Measurements from ENCODE around the gene ERVW-1.
"Not testable (repeated sequence)": the region's sequence is repeated elsewhere in the genome, so short reads cannot be mapped to it uniquely, and the experiment has no call there.

The ERVW-1 gene, protein sequence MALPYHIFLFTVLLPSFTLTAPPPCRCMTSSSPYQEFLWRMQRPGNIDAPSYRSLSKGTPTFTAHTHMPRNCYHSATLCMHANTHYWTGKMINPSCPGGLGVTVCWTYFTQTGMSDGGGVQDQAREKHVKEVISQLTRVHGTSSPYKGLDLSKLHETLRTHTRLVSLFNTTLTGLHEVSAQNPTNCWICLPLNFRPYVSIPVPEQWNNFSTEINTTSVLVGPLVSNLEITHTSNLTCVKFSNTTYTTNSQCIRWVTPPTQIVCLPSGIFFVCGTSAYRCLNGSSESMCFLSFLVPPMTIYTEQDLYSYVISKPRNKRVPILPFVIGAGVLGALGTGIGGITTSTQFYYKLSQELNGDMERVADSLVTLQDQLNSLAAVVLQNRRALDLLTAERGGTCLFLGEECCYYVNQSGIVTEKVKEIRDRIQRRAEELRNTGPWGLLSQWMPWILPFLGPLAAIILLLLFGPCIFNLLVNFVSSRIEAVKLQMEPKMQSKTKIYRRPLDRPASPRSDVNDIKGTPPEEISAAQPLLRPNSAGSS

GRCh38 chr7:92477681-92478080, at the start of gene ERVW-1:
TSS of gene ERVW-1 (minus strand) at chr7:92477946. CDS start at chr7:92470381, 7,565 bp downstream.
- DNase-seq = not testable (repeated sequence)

- no peak for DNase-seq
Observed at GRCh38 chr7:92523110-92523509, 45.4 kb upstream of the ERVW-1 start.

GRCh38 chr7:92520024-92520423, 42.3 kb upstream of the ERVW-1 start:
- no peak for DNase-seq

GRCh38 chr7:92517631-92518030, 39.9 kb upstream of the ERVW-1 start:
- no peak for DNase-seq

DNA sequence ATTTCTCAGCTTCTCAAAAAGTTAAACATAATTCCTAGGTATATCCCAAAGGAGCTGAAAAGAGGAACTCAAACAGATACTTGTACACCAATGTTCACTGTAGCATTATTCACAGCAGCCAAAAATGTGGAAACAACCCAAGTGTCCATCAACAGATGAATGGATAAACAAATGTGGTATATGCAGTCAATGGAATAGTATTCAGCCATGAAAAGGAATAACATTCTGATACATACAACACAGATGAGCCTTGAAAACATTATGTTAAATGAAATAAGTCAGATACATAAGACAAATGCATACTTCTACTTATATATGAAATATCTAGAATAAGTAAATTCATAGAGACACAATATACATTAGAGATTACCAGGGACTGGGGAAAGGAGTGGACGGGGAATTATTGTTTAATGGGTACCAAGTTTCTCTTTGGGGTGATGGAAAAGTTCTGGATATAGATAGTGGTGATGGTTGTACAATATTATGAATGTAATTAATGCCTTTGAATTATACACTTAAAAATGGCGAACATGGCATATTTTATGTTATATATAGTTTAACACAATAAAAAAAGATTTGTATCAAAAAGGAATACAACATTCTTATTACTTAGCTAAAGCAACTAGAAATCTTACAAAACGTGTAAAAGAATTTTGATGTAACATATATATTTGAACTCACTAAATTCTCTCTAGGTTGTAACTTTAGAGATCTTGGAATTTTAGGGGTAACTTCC, 35.6 kb upstream of the ERVW-1 start:
- DNase-seq = no peak

DNA sequence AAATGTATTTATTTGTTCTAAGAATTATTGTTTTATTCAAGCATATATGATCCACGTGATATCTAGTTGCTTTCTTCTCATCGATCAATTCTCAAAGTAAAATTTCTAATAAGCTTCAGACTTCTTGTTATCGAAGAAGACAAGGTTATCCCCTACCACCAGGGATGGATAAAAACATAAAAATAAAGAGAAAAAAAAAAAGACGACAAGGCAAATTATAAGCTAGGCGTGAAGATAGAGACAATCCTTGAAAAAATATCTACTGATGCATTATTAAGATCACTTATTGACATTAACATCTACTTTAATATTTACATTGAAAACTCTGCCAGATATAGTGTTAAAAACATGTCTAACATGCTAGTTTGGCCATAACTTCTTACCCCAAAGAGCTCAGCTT, 31.2 kb upstream of the ERVW-1 start:
- no peak for DNase-seq

- DNase-seq = no peak
Observed at GRCh38 chr7:92506363-92506762, 28.6 kb upstream of the ERVW-1 start.

GRCh38 chr7:92504563-92504962, 26.8 kb upstream of the ERVW-1 start:
- no peak for DNase-seq

DNA sequence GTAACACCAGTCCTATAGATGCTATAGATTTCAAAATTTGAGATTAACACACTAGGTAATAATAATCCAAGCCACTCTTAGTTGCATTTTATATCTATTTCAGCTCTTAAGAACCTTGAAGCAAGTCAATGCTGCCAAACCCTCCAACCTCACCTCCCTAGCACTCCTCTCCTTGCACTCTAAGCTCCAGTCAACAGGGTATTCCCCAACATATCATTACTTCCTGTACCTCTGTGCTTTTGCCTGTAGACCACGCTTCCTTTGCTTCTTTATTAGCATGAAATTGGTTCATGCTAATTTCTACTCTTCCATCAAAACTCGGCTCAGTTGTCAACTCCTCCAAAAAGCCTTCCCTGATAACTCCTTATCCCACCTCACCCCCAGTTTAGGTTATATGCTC, 26.0 kb upstream of the ERVW-1 start:
- no peak for DNase-seq

- no peak for DNase-seq
Observed at GRCh38 chr7:92498557-92498956, 20.8 kb upstream of the ERVW-1 start.

GRCh38 chr7:92496876-92497275, 19.1 kb upstream of the ERVW-1 start:
- DNase-seq = no peak

DNA sequence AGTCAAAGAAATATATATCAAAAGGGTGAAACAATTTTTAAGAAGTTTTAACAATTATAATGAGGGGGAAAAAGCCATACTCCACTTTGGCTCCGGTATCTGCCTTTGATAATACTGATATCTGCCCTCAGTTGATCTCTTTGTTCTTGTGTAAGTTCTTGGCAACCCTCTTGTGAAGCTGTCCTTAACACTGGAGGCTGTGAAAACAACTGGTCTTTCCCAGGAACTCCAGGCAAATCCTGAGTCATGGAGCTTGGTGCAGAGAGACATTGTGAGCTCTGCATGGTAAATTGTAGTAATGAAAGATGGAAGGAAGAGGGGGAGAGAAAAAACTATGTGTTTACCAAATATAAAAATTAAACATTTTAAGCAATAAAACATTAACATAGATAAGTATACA, 11.9 kb upstream of the ERVW-1 start:
- DNase-seq = no peak

DNA sequence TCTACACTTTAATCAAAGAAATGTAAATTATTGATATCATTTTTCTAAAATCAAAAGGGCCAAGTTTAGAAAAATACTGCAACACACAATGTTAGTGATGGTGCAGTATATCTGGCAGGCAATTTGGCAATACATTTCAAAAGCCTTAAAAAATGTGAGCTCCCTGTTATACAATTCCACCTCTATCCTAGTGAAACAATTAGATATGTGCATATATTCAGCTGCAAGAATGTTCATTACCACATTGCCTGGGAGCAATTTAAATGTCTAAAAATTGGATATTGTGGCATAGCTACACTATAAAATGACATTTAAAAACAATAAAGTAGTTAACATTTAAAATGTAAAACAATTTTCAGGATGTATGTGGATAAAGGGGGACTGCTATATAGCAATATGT, 10.1 kb upstream of the ERVW-1 start:
- no peak for DNase-seq

GRCh38 chr7:92485974-92486373, 8.2 kb upstream of the ERVW-1 start:
- DNase-seq = no peak

DNA sequence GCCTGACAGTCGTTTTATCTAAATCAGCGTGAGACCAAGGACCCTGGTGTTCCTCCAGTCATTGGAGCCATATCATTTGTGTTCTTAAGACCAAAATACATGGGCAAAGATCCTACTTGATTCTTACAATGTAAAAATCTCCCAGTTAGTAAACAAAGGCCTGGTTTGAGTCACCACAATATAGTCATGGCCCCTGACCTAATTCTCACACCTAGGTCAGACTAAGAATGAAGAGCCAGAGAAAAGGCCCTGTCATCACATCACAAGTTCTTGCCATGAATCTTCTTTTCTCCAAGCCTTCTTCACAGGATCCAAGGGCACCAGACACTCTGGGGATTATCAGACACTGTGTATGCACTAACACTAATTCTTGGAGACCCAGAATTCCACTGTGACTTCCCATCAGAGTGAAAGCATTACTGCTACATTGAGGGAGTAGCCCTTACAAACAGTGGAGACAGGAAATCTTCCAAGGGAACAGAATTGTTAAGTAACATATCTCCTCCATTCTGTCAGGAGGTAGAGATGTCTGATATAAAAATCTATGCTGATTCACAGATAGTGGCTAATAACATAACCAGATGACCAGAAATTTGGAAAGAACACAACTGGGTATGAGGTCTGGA, 7.6 kb upstream of the ERVW-1 start:
- DNase-seq = no peak

GRCh38 chr7:92484226-92484625, 6.5 kb upstream of the ERVW-1 start:
- DNase-seq = not testable (repeated sequence)

DNA sequence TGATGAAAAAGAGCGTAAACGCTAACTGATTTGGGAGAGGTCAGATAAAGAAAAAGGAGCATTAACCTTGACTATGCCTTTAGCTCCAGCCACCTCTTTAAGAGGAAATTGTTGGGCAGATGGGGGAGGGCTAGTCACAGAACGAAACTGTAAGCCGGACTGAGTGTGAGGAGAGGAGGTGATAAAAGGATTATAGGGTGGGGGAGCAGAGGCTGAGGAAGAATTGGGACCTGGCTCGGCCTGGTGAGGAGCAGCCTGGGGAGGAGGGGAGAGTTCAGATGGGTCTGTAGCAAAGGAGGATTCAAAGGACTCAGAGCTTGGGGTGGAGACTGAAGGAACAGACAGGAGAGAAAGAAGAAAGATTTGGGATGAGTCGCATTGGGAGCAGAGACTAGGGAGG, 5.9 kb upstream of the ERVW-1 start:
- peak; percentile 64 to 81 for DNase-seq

DNA sequence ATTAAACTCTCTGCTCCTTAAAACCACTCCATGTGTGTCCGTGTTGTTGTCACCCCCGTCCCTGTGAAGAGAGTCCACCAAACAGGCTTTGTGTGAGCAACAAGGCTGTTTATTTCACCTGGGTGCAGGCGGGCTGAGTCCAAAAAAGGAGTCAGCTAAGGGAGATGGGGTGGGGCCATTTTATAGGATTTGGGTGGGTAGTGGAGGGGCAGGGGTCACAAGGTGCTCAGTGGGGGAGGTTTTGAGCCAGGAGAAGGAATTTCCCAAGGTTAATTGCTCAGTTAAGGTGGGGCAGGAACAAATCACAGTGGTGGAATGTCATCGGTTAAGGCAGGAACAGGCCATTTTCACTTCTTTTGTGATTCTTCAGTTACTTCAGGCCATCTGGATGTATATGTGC, 1.4 kb upstream of the ERVW-1 start:
- DNase-seq = not testable (repeated sequence)

- no peak for DNase-seq
Observed at GRCh38 chr7:92478711-92479110, 965 bp upstream of the ERVW-1 start.

DNA sequence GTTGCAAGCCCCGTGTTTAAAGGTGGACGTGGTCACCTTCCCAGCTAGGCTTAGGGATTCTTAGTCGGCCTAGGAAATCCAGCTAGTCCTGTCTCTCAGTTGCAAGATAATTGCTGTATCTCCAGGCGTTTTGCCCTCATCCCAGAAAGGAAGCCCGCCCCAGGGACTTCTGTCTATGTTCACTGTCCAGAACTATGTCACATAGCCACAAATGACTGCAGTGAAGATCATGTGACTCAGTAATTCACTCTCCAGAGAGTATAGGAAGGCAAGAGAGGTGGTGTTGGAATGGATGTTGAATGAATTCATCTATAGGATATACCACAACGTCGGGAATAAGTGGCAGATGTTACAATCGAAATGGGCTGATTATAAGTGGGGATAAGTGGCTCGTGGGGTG, 349 bp upstream of the ERVW-1 start:
- peak; percentile 45 to 79 for DNase-seq

DNA sequence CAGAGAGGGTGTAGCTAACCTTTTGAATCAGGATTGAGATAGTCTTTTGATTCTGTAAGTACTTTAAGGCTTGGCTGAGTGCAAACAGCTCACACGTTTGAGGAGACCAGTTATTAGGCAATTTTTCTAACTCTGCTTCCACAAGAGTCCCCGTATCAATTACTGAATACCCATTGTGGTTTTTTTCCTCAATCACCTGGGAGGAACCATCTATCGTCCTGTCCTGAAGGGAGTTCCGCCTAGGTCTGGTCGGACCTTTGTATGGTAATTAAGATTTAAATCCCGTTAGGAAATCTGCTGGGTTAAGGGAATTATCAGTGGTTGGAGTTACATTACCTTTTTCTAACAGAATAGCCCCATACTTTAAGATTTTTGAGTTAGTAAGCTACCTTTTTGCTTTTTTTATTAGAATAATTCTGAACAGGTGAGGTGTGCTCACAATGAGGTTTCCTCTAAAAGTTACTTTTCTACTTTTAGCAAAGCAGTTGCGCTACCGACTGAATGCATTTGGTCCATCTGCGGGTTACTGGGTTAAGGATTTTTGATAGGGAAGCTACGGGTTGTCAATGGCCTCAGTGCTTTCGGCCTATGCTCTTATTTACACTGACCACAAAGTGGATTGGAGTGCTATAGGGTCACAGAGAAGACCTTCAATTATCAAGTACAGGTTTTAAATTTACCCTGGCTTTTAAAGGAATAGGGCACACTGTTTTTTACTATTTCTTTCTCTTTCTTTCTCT, 1.7 kb downstream of the ERVW-1 start:
- not testable (repeated sequence) for DNase-seq

DNA sequence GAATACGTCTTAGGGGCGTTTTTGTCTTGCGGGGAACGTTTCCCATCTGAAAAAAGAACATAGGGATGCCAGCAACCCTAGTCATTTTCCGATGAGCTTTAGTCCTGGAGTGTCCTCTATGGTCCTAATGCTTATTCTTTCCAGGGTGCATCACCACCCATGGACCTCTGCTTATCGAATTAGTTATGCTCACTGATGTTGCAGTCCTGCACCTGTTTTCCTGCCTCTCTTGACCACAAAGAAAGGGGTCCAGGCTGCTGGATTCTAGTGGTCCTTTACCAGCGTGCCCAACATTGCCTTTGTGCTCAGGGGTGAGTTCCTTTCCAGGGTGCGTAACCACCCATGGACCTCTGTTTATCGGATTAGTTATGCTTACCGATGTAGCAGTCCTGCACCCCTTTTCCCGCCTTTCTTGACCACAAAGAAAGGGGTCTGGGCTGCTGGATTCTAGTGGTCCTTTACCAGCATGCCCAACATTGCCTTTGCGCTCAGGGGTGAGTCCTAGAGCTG, 2.4 kb downstream of the ERVW-1 start:
- DNase-seq = not testable (repeated sequence)

DNA sequence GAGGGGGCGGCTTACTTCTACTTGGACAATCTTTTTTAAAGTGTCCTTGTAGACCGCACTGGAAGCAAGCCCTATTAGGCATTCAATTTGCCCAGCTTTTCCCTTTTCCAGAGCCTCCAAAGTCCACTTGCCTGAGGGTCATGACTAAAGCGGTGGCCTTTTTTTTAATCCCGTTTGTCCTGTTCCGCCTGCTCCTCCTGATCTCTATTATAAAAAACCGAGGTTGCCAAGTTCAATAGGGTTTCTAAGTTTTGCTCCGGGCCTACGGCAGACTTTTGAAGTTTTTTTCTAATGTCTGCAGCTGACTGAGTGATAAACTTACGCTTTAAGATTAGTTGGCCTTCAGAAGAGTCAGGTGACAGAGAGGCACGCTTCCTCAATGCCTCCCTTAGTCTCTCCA, 3.8 kb downstream of the ERVW-1 start:
- DNase-seq = not testable (repeated sequence)

Data from NCI-H524 (cell line).